Trophoblast cell (in vitro differentiated cells and primary cell): ENCODE data around the gene CCDC124.

ENCODE experiments used
- DNase-seq, 2 donors: peaks; one replicate each; pipeline ENCODE4 v3.0.0-alpha.2; 2016
- H2AFZ ChIP-seq: 2 replicates; pipeline ENCODE4 v1.6.1; 2013; ENCODE audit warnings: low read length, moderate library complexity, mild to moderate bottlenecking; ENCODE audit not compliant: insufficient read depth, poor library complexity
- H2AK5ac ChIP-seq: 2 replicates; pipeline ENCODE4 v1.6.1; 2013; ENCODE audit warnings: mild to moderate bottlenecking, low read length
- H2BK120ac ChIP-seq: 2 replicates; pipeline ENCODE4 v1.6.1; 2013; ENCODE audit warnings: low read length, mild to moderate bottlenecking, moderate library complexity; ENCODE audit not compliant: insufficient read depth, poor library complexity
- H2BK12ac ChIP-seq: 2 replicates; pipeline ENCODE4 v1.6.1; 2013; ENCODE audit warnings: mild to moderate bottlenecking, low read length, moderate library complexity
- H2BK5ac ChIP-seq: 2 replicates; pipeline ENCODE4 v1.6.1; 2013; ENCODE audit warnings: low read length, low read depth, moderate library complexity, mild to moderate bottlenecking; ENCODE audit not compliant: poor library complexity
- H3K14ac ChIP-seq: 2 replicates; pipeline ENCODE4 v1.6.1; 2013; ENCODE audit warnings: mild to moderate bottlenecking, low read length
- H3K18ac ChIP-seq: 2 replicates; pipeline ENCODE4 v1.6.1; 2013; ENCODE audit warnings: mild to moderate bottlenecking, low read length
- H3K23ac ChIP-seq: 2 replicates; pipeline ENCODE4 v1.6.1; 2013; ENCODE audit warnings: low read length
- H3K27ac ChIP-seq: 2 replicates; pipeline ENCODE4 v1.5.1; 2013; ENCODE audit warnings: low read depth, mild to moderate bottlenecking, inconsistent platforms, low read length, moderate library complexity
- H3K27me3 ChIP-seq: 2 replicates; pipeline ENCODE4 v1.6.1; 2013; ENCODE audit warnings: inconsistent platforms, mild to moderate bottlenecking, low read length, moderate library complexity; ENCODE audit not compliant: insufficient read depth
- H3K36me3 ChIP-seq, 2 experiments: 1 replicate in 1 of 2; 2 replicates in 1 of 2; pipeline ENCODE4 v1.6.1; 2013; ENCODE audit warnings: low read length in 2 of 2, mild to moderate bottlenecking in 2 of 2, moderate library complexity in 1 of 2; ENCODE audit not compliant: insufficient read depth in 2 of 2, control insufficient read depth in 1 of 2
- H3K4ac ChIP-seq: 2 replicates; pipeline ENCODE4 v1.6.1; 2013; ENCODE audit warnings: low read depth, mild to moderate bottlenecking, low read length, moderate library complexity
- H3K4me1 ChIP-seq, 2 experiments: 1 replicate in 1 of 2; 2 replicates in 1 of 2; pipeline ENCODE4 v1.6.1; 2013; ENCODE audit warnings: low read length in 2 of 2, mild to moderate bottlenecking in 2 of 2, moderate library complexity in 1 of 2; ENCODE audit not compliant: insufficient read depth in 2 of 2, control insufficient read depth in 1 of 2
- H3K4me2 ChIP-seq: 2 replicates; pipeline ENCODE4 v1.6.1; 2013; ENCODE audit warnings: inconsistent platforms, mild to moderate bottlenecking, low read length, moderate library complexity
- H3K4me3 ChIP-seq: 2 replicates; pipeline ENCODE4 v1.5.1; 2013; ENCODE audit warnings: mild to moderate bottlenecking, low read depth, low read length, inconsistent platforms
- H3K79me1 ChIP-seq: one replicate; pipeline ENCODE4 v1.6.1; 2013; ENCODE audit warnings: low read length
- H3K79me2 ChIP-seq: 2 replicates; pipeline ENCODE4 v1.6.1; 2013; ENCODE audit warnings: low read length, mild to moderate bottlenecking; ENCODE audit not compliant: control insufficient read depth, insufficient read depth, poor library complexity
- H3K9ac ChIP-seq: 2 replicates; pipeline ENCODE4 v1.6.1; 2013; ENCODE audit warnings: mild to moderate bottlenecking, low read length
- H3K9me3 ChIP-seq: 2 replicates; pipeline ENCODE4 v1.6.1; 2013; ENCODE audit warnings: low read depth, mild to moderate bottlenecking, control low read depth, inconsistent platforms, low read length; ENCODE audit not compliant: insufficient read depth
- H4K12ac ChIP-seq: 2 replicates; pipeline ENCODE4 v1.6.1; 2013; ENCODE audit warnings: low read depth, mild to moderate bottlenecking, low read length, moderate library complexity
- H4K8ac ChIP-seq: 2 replicates; pipeline ENCODE4 v1.6.1; 2013; ENCODE audit warnings: low read depth, mild to moderate bottlenecking, low read length, moderate library complexity
- H4K91ac ChIP-seq: one replicate; pipeline ENCODE4 v1.6.1; 2013; ENCODE audit warnings: low read depth, mild to moderate bottlenecking, low read length, moderate library complexity
- WGBS: extraction: QIAGEN DNeasy Blood & Tissue Kit; methylation state at CpG from one replicate; pipeline ENCODE4 v1.1.7; 2013; ENCODE audit warnings: missing lambda C conversion rate; ENCODE audit not compliant: insufficient read length, insufficient coverage; ENCODE audit errors: extremely low coverage; 5-methylcytosine and 5-hydroxymethylcytosine counted together

The CCDC124 gene

GRCh38 chr19:17888260-17888659 is 44.6 kb upstream of the CCDC124 start:
- no peak overlapping the region for H4K91ac ChIP-seq
- no peak overlapping the region for H3K23ac ChIP-seq
- H3K36me3 ChIP-seq, result no peaks in the 10 kb centered on the region
- H4K8ac ChIP-seq, result no peak overlapping the region
- no peaks in the 10 kb centered on the region for H3K79me1 ChIP-seq
- H3K27me3 ChIP-seq, result no peaks in the 10 kb centered on the region
- no peak overlapping the region for H4K12ac ChIP-seq
- H3K9ac ChIP-seq, result no peak overlapping the region
- no peak overlapping the region for H2BK12ac ChIP-seq
- no peaks in the 10 kb centered on the region for H3K4me1 ChIP-seq
- no peak overlapping the region for H3K4me2 ChIP-seq
- DNase-seq, result no peak
- no peaks in the 10 kb centered on the region for H3K79me2 ChIP-seq
- no peak overlapping the region for H2AK5ac ChIP-seq
- no peak overlapping the region for H2BK120ac ChIP-seq
- H3K4ac ChIP-seq, result no peak overlapping the region
- no peak overlapping the region for H3K27ac ChIP-seq
- no peak overlapping the region for H3K14ac ChIP-seq
- no peak overlapping the region for H2BK5ac ChIP-seq
- H3K4me3 ChIP-seq, result no peak overlapping the region
- WGBS, result no CpG with 5 or more reads among the region's 7 CpGs
- peaks cover 2% of the 10 kb centered on the region for H3K9me3 ChIP-seq
- no peak overlapping the region for H3K18ac ChIP-seq
- H2AFZ ChIP-seq, result no peak overlapping the region

GRCh38 chr19:17889609-17890214 is 43.1 kb upstream of the CCDC124 start:
- Histone ChIP-seq H3K27me3 (no peaks in the 10 kb centered on the region), H3K36me3 (no peaks in the 10 kb centered on the region), H4K12ac (no peak overlapping the region), H3K14ac (no peak overlapping the region), H4K8ac (no peak overlapping the region), H3K4me1 (no peaks in the 10 kb centered on the region), H2BK5ac (no peak overlapping the region), H2BK12ac (no peak overlapping the region), H3K23ac (no peak overlapping the region), H3K79me1 (no peaks in the 10 kb centered on the region), H3K18ac (no peak overlapping the region), H2AFZ (no peak overlapping the region), H2AK5ac (no peak overlapping the region), H3K4me2 (no peak overlapping the region), H3K4ac (no peak overlapping the region), H3K27ac (no peak overlapping the region), H3K9ac (no peak overlapping the region), H3K9me3 (no peaks in the 10 kb centered on the region), H2BK120ac (no peak overlapping the region), H4K91ac (no peak overlapping the region), H3K79me2 (no peaks in the 10 kb centered on the region), H3K4me3 (no peak overlapping the region)
- DNase-seq, result peak; percentile 27 to 65
- no CpG with 5 or more reads among the region's 18 CpGs for WGBS

- no peaks in the 10 kb centered on the region for H3K4me1 ChIP-seq
- no peak overlapping the region for H4K8ac ChIP-seq
- H3K4me2 ChIP-seq, result no peak overlapping the region
- DNase-seq, result no peak
- H3K79me2 ChIP-seq, result no peaks in the 10 kb centered on the region
- H3K9ac ChIP-seq, result no peak overlapping the region
- no peaks in the 10 kb centered on the region for H3K27me3 ChIP-seq
- H3K9me3 ChIP-seq, result no peaks in the 10 kb centered on the region
- H2BK12ac ChIP-seq, result no peak overlapping the region
- no CpG with 5 or more reads among the region's 9 CpGs for WGBS
- H2AK5ac ChIP-seq, result no peak overlapping the region
- no peaks in the 10 kb centered on the region for H3K79me1 ChIP-seq
- H3K27ac ChIP-seq, result no peak overlapping the region
- no peak overlapping the region for H4K91ac ChIP-seq
- no peak overlapping the region for H3K4ac ChIP-seq
- no peaks in the 10 kb centered on the region for H3K36me3 ChIP-seq
- H3K18ac ChIP-seq, result no peak overlapping the region
- no peak overlapping the region for H3K4me3 ChIP-seq
- no peak overlapping the region for H2BK120ac ChIP-seq
- H2AFZ ChIP-seq, result no peak overlapping the region
- H3K23ac ChIP-seq, result no peak overlapping the region
- H3K14ac ChIP-seq, result no peak overlapping the region
- no peak overlapping the region for H2BK5ac ChIP-seq
- no peak overlapping the region for H4K12ac ChIP-seq
Observed at GRCh38 chr19:17893766-17894165, 39.0 kb upstream of the CCDC124 start.

GRCh38 chr19:17902701-17903100 is 30.1 kb upstream of the CCDC124 start:
- Histone ChIP-seq H3K23ac (no peak overlapping the region), H3K27ac (no peak overlapping the region), H3K4me1 (no peaks in the 10 kb centered on the region), H4K91ac (no peak overlapping the region), H2BK12ac (no peak overlapping the region), H3K36me3 (no peaks in the 10 kb centered on the region), H2AK5ac (no peak overlapping the region), H2BK120ac (no peak overlapping the region), H3K4me2 (no peak overlapping the region), H3K79me2 (no peaks in the 10 kb centered on the region), H4K8ac (no peak overlapping the region), H3K27me3 (no peaks in the 10 kb centered on the region), H2AFZ (no peak overlapping the region), H3K79me1 (no peaks in the 10 kb centered on the region), H3K4ac (no peak overlapping the region), H3K4me3 (no peak overlapping the region), H3K18ac (no peak overlapping the region), H2BK5ac (no peak overlapping the region), H3K14ac (no peak overlapping the region), H3K9ac (no peak overlapping the region), H4K12ac (no peak overlapping the region), H3K9me3 (no peaks in the 10 kb centered on the region)
- DNase-seq, result peak; percentile 19 to 50
- no CpG with 5 or more reads among the region's 6 CpGs for WGBS
